NCI-H2171 (cell line): Measurements from ENCODE around the gene KNSTRN.

Source experiments
- DNase-seq: peaks from one replicate; lab custom pipeline; 2025; lab: John Stamatoyannopoulos, UW

Gene KNSTRN

GRCh38 chr15:40435023-40435709 is 52.6 kb downstream of the KNSTRN start:
- DNase-seq, result no peak

GRCh38 chr15:40435710-40436089 is 53.2 kb downstream of the KNSTRN start:
- DNase-seq, result no peak

- DNase-seq, result peak; percentile 26
These were observed 53.8 kb downstream of the KNSTRN start for GRCh38 chr15:40436116-40436891.

- no peak for DNase-seq
These were observed 54.6 kb downstream of the KNSTRN start for GRCh38 chr15:40436892-40437751.

- DNase-seq, result no peak
These were observed 55.5 kb downstream of the KNSTRN start for GRCh38 chr15:40437752-40438687.

GRCh38 chr15:40438712-40439111 is 56.2 kb downstream of the KNSTRN start:
- no peak for DNase-seq

- peak; percentile 3 for DNase-seq
These were observed 57.0 kb downstream of the KNSTRN start for GRCh38 chr15:40439461-40439959.

GRCh38 chr15:40439960-40440742 is 57.6 kb downstream of the KNSTRN start:
- peak; percentile 32 for DNase-seq

GRCh38 chr15:40440743-40441564 is 58.4 kb downstream of the KNSTRN start, which contains the start of gene BAHD1:
Gene BAHD1 (plus strand): TSS chr15:40440953. CDS start chr15:40458465, 17,512 bp downstream.
- peak; percentile 93 for DNase-seq

GRCh38 chr15:40441565-40442531 is 59.3 kb downstream of the KNSTRN start:
- peak; percentile 1 for DNase-seq

GRCh38 chr15:40443255-40443654 is 60.7 kb downstream of the KNSTRN start:
- no peak for DNase-seq

GRCh38 chr15:40443846-40444245 is 61.3 kb downstream of the KNSTRN start:
- no peak for DNase-seq
